ENCODE results near the gene HERC3.

HERC3 gene

DNA sequence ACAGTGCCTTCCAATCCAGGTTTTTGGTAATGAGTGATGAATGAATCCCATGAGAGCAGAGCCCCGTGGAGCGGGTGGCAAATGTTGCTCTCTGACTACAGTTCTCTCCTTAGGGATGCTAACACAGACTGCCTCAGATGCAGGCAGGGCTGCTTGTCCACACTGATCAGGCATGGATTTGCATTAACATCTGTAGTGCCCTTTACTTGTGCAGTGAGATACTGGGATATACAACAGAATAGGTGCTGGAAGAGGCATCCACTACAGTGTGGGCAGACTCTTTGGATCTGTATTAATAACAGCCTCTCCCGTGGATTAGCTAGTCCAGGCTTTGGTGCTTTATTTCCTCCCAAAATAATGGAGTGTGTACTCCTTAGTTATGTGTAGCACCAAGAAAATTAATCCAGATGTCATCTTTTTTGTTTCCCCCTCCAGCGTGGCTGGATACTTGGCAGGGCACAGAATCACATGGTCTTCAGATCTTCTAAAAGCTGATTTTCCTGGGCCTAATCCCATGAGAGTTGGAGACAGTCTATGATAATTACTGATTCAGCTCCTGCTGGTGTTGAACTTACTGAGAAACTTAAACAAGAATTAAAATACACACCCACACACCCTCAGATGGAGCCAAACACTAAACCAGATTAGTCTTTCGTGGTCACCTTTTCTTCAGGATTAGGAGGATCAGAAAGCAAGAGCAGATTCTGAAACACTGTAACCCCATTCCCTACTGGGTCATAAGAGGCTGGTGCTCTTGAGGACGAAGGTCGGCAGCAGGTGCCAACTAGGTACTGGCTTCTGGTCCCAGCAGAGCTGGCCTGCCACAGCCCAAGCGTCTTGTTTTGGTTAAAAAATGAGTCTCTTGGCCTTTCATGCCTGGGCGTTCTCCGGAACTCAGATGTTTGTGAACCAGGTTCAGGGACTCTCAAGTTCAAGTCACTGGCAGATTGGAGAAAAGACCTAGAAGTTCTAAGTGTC is 128.5 kb downstream of the HERC3 start:
- peak; percentile 56 for DNase-seq (ENCODE audit: low spot score)

- no peak for DNase-seq (ENCODE audit: low spot score)
Observed at GRCh38 chr4:88722276-88722780, 130.0 kb downstream of the HERC3 start.

DNA sequence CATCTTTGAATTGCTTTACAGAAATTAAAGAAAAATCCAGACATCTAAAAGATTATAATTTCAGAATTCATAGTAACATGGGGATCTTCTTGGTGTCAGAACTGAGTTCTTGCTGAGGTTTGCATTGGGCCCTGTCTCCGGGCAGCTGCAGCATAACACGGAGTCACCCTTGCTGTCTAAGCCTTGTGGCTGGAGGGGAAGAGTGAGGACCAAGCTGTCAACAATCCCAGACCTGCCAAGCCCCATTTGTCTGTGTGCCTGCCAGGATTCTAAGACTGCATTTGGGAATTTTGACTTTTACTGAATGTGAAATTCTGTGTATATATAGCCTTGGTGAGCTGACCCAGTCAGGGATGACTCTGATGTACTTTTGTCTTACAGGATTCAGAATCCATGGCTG is 130.5 kb downstream of the HERC3 start:
- DNase-seq (ENCODE audit: low spot score) = no peak

- DNase-seq (ENCODE audit: low spot score) = no peak
Observed at GRCh38 chr4:88724406-88724805, 132.1 kb downstream of the HERC3 start.

GRCh38 chr4:88725143-88725542 is 132.9 kb downstream of the HERC3 start:
- no peak for DNase-seq (ENCODE audit: low spot score)

GRCh38 chr4:88725986-88726385 is 133.7 kb downstream of the HERC3 start:
- DNase-seq (ENCODE audit: low spot score) = peak; percentile 39

- DNase-seq (ENCODE audit: low spot score) = peak; percentile 57
Observed at GRCh38 chr4:88728146-88728545, 135.9 kb downstream of the HERC3 start.

- no peak for DNase-seq (ENCODE audit: low spot score)
Observed at GRCh38 chr4:88729146-88729760, 137.0 kb downstream of the HERC3 start.

GRCh38 chr4:88730811-88731210 is 138.5 kb downstream of the HERC3 start:
- DNase-seq (ENCODE audit: low spot score) = no peak

DNA sequence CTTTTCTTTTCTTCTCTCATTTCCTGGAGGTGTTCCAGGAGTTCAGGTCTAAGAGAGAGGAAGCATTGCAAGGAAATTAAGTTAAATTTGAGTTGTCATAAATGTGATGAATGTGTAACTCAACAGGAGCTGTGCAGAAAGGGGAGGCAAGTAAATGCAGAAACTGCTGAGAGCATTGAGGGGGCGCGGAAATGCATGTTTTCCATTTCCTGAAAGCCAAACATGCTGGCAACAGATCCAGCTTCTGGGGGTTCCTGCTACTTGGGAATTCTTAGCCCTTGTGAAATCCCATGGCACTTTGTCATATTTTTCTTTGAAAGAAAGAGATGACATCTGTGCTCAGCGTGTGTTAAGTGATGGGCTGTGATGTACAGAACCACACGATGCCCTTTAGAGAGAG is 139.1 kb downstream of the HERC3 start:
- DNase-seq (ENCODE audit: low spot score) = no peak

- DNase-seq (ENCODE audit: low spot score) = no peak
Observed at GRCh38 chr4:88732714-88733368, 140.6 kb downstream of the HERC3 start.

GRCh38 chr4:88734403-88734949 is 142.2 kb downstream of the HERC3 start:
- DNase-seq (ENCODE audit: low spot score) = no peak

DNA sequence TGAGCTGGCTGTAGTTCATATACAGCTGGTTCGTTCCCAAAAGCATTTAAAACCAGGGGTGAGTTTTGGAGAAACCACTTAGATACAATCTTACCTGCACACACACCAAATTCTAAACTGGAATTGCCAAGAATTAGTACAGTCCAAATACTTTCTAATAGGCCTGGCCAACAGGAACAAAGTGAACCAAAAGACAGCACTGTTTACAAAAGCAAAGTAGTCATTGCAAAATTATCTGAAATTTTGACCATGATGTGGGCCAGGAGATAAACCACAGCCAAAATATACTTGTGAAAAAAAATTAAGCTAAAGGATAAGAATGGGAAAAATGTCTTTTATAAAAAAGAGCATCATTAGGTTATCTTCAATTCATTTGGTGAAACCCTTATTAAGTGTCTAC is 143.3 kb downstream of the HERC3 start:
- DNase-seq (ENCODE audit: low spot score) = no peak

GRCh38 chr4:88736264-88736663 is 144.0 kb downstream of the HERC3 start:
- DNase-seq (ENCODE audit: low spot score) = no peak

DNA sequence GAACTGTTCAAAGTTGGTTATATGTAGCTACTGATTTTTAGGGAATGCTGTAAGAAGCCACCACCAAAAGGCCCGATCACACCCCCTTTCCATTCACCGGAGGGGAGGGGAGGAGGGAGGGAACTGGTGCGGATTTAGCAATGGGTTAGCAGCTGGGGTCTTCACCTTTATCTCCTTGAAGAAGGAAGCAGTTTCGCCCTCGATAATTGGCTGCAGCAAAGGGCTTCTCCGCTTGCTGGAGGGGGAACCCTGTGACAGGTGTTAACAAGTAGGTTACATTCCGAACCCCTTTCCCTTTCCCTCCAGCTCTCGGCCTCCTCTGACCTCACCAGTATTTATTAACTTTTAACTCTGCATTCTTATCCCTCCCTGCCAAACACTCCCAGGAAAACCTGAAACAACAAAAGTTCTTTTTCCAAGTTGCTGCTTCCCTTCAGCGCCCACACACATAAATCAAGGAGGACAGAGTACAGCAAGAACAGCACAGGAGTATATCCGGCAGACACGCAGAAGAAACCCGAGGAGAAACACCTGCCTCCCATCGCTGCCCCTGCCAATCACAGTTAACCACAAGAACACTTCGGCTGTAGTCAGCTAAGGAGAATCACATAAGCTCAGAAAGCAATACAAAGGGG is 145.1 kb downstream of the HERC3 start:
- no peak for DNase-seq (ENCODE audit: low spot score)

- DNase-seq (ENCODE audit: low spot score) = no peak
Observed at GRCh38 chr4:88738180-88738579, 145.9 kb downstream of the HERC3 start.

DNA sequence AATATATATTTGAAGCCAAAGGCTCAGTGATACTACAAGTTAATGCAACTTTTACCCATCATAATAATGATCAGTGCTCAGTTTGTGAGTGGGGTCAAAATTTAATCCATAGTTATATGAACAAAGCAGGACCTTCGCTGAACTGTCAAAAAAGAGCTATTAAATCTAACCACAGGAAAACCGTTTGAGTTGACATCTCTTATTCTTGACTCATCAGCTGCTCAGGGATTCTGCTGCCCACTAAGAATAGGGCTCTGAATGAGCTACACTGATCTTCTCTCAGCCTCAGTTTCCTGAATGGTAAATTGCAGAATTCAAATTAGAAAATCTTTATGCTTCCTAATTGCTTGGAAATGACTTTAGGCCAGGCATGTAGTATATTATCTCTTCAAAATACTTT is 150.3 kb downstream of the HERC3 start:
- no peak for DNase-seq (ENCODE audit: low spot score)

DNA sequence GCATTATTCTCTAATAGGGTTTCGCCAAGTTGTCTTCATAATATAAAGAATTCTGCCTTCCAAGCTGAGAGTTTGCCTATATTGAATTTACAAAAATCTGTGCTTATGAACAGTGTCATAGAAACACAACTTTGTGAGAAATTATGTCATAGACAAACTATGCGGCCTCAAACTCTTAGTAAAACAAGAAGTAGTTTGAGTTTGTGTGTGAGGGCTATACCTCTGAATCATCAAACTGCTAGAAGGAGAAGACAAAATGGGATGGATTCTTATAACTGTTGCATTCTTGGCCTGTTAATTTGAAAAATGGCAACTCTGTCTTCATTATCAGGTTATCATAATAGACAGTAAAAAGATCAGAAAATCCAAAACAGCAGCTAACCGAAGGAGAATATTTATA is 151.4 kb downstream of the HERC3 start:
- DNase-seq (ENCODE audit: low spot score) = no peak

DNA sequence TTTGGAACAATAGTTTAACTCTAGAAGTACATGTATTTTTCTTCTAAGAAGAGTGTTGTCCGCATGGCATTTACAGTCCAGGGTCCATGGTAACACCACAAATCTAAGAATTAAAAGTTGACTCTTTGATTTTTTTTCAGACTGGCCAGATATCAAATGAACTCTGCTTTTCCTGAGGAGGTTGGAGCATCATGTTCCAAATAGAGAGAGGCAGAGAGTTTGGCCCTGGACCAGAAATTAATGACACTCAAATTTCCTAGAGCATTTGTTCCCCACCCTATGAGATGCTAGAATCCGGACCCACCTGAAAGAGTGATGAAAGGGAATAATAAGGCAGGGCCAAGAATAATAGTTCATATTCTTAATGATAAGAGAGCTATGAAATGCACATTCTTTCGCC is 152.3 kb downstream of the HERC3 start:
- no peak for DNase-seq (ENCODE audit: low spot score)

- no peak for DNase-seq (ENCODE audit: low spot score)
Observed at GRCh38 chr4:88745175-88745574, 152.9 kb downstream of the HERC3 start.

DNA sequence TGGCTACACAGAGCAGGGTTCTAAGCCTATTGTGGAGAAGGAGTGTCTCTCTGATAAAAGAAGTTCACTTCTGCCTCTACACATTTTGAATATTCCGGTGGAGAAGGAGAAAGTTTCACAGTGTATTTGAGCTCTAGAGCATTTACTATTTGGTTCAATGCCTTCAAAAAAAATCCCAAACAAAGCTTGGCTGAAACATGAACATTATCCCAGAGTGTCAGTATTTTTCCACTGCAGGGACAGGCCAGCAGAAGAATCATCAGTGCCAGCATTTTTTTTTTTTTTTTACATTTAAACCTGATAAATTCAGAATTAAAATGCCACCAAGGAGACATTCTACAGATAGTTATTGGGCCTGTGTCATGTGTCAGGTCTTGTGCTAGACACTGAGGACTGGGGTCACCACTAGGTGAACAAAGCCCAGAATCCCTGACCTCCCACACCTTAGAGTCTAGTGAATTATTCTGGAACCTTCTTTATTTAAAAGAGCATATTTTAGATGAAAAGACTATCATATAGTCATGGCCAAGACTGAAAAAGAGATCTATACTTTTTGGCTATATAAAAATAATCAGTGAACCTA is 153.4 kb downstream of the HERC3 start:
- DNase-seq (ENCODE audit: low spot score) = no peak

DNA sequence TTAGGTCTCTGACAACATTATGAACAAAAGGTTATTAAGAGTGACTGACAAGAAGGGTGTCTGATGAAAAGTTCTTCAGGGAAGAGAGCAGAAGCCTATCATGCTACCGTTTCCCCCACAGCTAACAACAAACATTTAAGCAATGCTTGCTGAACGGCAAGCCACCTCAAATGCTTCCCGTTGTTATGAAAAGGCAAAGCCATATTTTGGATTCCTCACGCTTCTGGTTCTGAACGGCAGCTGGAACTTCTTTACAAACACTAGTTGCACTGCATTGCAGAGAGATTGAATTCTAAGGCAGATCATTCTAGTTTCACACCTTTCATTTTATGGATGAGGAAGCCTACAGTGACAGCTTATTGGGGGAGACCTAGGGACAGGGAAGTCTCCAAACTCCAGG is 153.9 kb downstream of the HERC3 start:
- DNase-seq (ENCODE audit: low spot score) = no peak

Measured in pons (tissue), 1 donor.